Tibial nerve (tissue), 4 donors: ENCODE results near the gene WNT9B. TPM values are rescaled to one million over a fixed set of nuclear protein-coding genes. Genes with fewer than 3 reads are reported as not detected.

ENCODE experiments used
- DNase-seq, 2 donors: peaks; one replicate each; pipeline ENCODE4 v3.0.0-alpha.2; 2019; ENCODE audit warnings: low spot score in 2 of 2
- H3K27ac ChIP-seq, 4 donors: fragments of 200-600 bp; sonication (generic) in 3 of 4; one replicate each; pipeline ENCODE4 v1.5.1; 2017 to 2019; ENCODE audit warnings: mild to moderate bottlenecking in 1 of 4
- H3K27me3 ChIP-seq, 2 donors: fragments of 200-600 bp; sonication (generic) in 1 of 2; one replicate each; pipeline versions ENCODE4 v1.5.1 to v1.6.0; 2017 to 2019
- H3K36me3 ChIP-seq, 3 donors: fragments of 200-600 bp; sonication (generic); one replicate each; pipeline ENCODE4 v1.5.1; 2018 to 2019
- H3K4me1 ChIP-seq, 4 donors: fragments of 200-600 bp; sonication (generic) in 3 of 4; one replicate each; pipeline ENCODE4 v1.5.1; 2017 to 2019
- H3K4me3 ChIP-seq, 4 donors: fragments of 200-600 bp; sonication (generic) in 3 of 4; one replicate each; pipeline ENCODE4 v1.5.1; 2017 to 2019; ENCODE audit warnings: mild to moderate bottlenecking in 1 of 4, moderate library complexity in 1 of 4
- H3K9me3 ChIP-seq, 4 donors: fragments of 200-600 bp; sonication (generic) in 3 of 4; one replicate each; pipeline ENCODE4 v1.5.1; 2017 to 2019
- EP300 ChIP-seq, 2 donors: sonication (generic); formaldehyde crosslinking; IDR thresholded peaks; one replicate each; pipeline ENCODE4 v1.6.1; 2017; ENCODE audit warnings: antibody characterized with exemption in 2 of 2, mild to moderate bottlenecking in 1 of 2
- POLR2A ChIP-seq, 2 donors: fragments of 450-650 bp; IDR thresholded peaks; one replicate each; pipeline ENCODE4 v1.6.1; 2017; ENCODE audit warnings: antibody characterized with exemption in 2 of 2, mild to moderate bottlenecking in 2 of 2, moderate library complexity in 2 of 2
- WGBS, 2 donors: methylation state at CpG; one replicate each; pipeline ENCODE4 v1.1.5; 2018; 5-methylcytosine and 5-hydroxymethylcytosine counted together
- total RNA-seq, 4 donors: library from RNA; depleted of rRNA; stranded (reverse); fragments of >200 nt; gene quantifications; one replicate each; pipeline ENCODE4 v1.1.0, GENCODE V29; 2016
- TF ChIP-seq, protein P1 (sequence below), 5 experiments: fragments of 200-600 bp in 3 of 5; fragments of 450-650 bp in 2 of 5; sonication (generic) in 3 of 5; IDR thresholded peaks; one replicate each; pipeline ENCODE4 v1.5.1; 2016 to 2019; ENCODE audit warnings: antibody characterized with exemption in 5 of 5, mild to moderate bottlenecking in 3 of 5, moderate library complexity in 2 of 5

Gene WNT9B
- total RNA-seq, 4 donors from 2014 or later: 0.78 to 0.90 TPM; not detected in 2

DNA sequence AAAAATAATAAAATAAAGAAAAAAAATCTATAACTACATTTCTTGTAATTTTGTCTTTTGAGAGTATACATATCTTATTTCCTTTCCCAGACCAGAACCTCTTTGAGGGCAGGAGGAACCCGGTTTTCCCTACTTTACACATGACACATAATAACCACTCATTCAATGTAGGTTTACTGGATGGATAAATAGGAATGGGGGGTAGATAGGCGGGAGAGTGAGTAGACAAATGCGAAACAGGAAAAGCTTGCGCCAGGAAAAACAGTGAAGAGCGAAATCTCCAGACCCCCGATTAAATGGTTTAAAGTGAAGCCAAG lies 71.1 kb downstream of the WNT9B start:
- Histone ChIP-seq H3K4me3 (peak overlapping the region; percentile 61 to 90 (median 68)), H3K9me3 (no peaks in the 10 kb centered on the region), H3K27me3 (no peaks in the 10 kb centered on the region), H3K27ac (peak overlapping the region; percentile 78 to 97 (median 90)), H3K36me3 (no peaks in the 10 kb centered on the region), H3K4me1 (peaks cover 0 to 37% (median 18%) of the 10 kb centered on the region in 4 donors)
- TF ChIP-seq EP300 (IDR thresholded peaks at IDR 0.05) (no peak), POLR2A (IDR thresholded peaks at IDR 0.05) (no peak)
- TF ChIP-seq, protein P1, sequence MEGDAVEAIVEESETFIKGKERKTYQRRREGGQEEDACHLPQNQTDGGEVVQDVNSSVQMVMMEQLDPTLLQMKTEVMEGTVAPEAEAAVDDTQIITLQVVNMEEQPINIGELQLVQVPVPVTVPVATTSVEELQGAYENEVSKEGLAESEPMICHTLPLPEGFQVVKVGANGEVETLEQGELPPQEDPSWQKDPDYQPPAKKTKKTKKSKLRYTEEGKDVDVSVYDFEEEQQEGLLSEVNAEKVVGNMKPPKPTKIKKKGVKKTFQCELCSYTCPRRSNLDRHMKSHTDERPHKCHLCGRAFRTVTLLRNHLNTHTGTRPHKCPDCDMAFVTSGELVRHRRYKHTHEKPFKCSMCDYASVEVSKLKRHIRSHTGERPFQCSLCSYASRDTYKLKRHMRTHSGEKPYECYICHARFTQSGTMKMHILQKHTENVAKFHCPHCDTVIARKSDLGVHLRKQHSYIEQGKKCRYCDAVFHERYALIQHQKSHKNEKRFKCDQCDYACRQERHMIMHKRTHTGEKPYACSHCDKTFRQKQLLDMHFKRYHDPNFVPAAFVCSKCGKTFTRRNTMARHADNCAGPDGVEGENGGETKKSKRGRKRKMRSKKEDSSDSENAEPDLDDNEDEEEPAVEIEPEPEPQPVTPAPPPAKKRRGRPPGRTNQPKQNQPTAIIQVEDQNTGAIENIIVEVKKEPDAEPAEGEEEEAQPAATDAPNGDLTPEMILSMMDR (IDR thresholded peaks at IDR 0.05): no peak
- 0 to 1% methylated on average over 6 of the region's 6 CpGs for WGBS, 2 donors
- DNase-seq: no peak

DNA sequence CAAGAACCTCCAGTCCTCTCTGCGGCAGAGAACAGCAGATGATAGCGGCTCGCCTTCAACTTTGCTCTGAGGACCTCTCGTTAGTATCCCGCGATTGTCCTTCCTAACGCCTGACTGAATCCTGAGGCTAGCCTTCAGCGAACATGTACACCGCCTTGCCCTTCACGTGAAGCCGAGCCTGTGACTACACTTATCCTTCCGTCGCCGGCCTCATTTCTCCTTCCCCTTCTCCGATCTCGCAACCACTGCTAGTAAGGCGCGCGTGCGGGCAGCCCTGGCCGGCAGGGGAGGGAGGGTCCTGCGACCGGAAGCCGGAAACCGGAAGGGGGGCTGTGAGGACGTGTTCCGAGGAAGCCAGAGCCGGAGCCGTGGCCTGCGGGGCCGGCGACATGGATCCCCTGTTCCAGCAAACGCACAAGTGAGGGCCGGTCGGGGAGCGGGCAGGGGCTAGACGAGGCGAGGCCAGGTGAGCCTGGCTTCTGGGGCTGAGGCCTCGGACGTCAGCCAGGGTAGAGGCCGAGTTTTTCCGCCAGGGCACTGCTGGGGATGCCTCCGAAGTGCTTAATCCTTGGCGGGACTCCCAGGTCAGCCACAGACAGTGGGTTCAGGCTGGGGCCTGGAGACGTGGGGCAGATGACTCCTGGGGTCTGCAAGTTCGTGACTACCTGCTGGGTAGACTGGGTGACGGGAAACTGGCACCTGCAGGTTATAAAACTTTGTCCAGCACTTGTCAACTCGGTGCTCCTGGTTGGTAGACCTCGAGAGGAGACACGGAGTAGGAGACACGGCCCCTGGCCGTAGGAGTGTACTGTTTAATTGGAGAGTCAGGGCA lies 71.6 kb downstream of the WNT9B start, which contains the start of gene GOSR2:
Gene GOSR2, plus strand, starts transcription at position 357 of the 832 bp plus-strand sequence. Its CDS starts 33 bp downstream, at position 390.
- Histone ChIP-seq H3K4me1 (peaks cover 0 to 43% (median 18%) of the 10 kb centered on the region in 4 donors), H3K4me3 (peak within 1 kb of the TSS; percentile 61 to 90 (median 68)), H3K27ac (peak within 1 kb of the TSS; percentile 78 to 97 (median 90)), H3K27me3 (no peaks in the 10 kb centered on the region), H3K36me3 (no peaks in the 10 kb centered on the region), H3K9me3 (no peaks in the 10 kb centered on the region)
- peak; percentile 57 to 75 for DNase-seq
- TF ChIP-seq POLR2A (IDR thresholded peaks at IDR 0.05) (peak; percentile 50 to 62), EP300 (IDR thresholded peaks at IDR 0.05) (peak; percentile 47 to 90)
- TF ChIP-seq, protein P1 (IDR thresholded peaks at IDR 0.05): peak in 1 of 5 experiments; percentile 61
- 0 to 1% methylated on average over 44 to 52 of the region's 52 CpGs for WGBS, 2 donors

DNA sequence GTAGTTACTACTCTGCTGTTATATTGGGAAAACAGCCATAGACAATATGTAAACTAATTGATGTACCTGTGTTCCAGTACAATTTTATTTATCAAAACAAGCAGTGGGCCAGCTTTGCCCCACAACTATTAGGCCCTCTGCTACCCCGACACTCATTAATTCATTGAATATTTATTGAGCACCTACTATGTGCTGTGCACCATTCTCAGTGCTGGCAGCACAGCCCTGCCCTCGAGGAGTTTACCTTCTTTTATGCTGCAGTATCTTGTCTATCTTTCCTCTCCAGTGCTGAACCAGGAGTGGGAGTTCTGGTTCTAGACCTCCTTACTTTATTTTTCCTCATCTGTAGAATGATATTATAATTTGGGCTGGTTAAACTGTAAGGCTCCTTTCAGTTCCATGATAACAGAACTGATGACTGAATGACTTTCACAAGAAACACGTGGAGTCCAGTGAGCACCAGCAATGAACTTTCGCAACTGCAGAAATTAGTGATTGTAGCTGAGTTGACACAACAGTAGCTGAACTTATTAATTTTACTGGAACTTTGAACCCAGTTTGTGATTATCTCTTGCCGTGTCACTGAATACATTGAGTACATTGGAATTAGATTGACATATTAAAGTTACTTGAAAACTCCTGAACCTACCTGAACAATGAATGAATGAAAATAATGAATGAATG lies 73.9 kb downstream of the WNT9B start:
- Histone ChIP-seq H3K36me3 (peaks cover 0 to 16% (median 0%) of the 10 kb centered on the region in 3 donors), H3K9me3 (no peaks in the 10 kb centered on the region), H3K4me3 (no peak overlapping the region), H3K27ac (no peak overlapping the region), H3K4me1 (peaks cover 0 to 62% (median 20%) of the 10 kb centered on the region in 4 donors), H3K27me3 (no peaks in the 10 kb centered on the region)
- TF ChIP-seq, protein P1 (IDR thresholded peaks at IDR 0.05): no peak
- TF ChIP-seq POLR2A (IDR thresholded peaks at IDR 0.05): no peak
- TF ChIP-seq EP300 (IDR thresholded peaks at IDR 0.05): no peak
- WGBS, 2 donors: 82% methylated on average over 5 of the region's 5 CpGs
- no peak for DNase-seq

DNA sequence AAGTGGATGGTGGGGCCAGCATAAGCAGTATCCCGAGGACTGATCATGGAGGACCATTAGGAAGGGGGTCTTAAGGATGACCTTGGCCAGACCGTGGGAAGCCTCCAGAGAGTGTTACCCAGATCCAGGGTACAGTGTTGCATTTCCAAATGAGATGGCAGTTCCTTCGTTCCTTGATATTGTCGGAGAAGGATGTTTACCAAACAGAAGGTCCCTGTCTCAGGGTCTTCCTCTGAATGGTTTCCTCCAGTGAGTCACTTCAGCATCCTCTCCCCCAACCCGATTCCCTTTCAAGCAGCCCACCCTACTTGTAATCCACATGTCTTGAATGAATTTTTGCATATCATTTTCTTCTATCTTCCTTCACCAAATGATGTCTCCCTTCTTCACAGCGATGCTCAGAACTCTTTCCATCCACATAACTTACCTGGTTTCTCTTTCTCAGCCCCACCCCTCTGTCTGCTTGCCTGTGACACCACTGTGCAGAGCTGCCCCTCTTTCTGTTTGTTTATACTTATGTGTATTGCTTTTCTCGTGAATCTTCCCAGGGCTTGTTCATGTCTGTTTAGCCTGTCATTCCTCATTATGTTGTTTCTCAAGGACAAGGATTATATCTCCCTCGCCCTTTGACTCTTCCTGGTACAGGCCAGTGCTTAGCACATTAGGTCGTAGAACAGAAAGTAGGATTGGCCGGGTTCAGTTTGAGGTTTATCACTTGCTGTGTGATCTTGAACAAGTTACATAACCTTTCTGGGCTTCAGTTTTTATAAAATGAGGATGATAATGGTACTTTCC lies 77.3 kb downstream of the WNT9B start:
- TF ChIP-seq POLR2A (IDR thresholded peaks at IDR 0.05) (no peak), EP300 (IDR thresholded peaks at IDR 0.05) (no peak)
- TF ChIP-seq, protein P1 (IDR thresholded peaks at IDR 0.05): no peak
- Histone ChIP-seq H3K9me3 (no peaks in the 10 kb centered on the region), H3K27ac (peak overlapping the region in 1 of 4 donors; percentile 24), H3K4me1 (peaks cover 0 to 62% (median 18%) of the 10 kb centered on the region in 4 donors), H3K4me3 (no peak overlapping the region), H3K36me3 (peaks cover 6 to 50% (median 26%) of the 10 kb centered on the region in 3 donors), H3K27me3 (no peaks in the 10 kb centered on the region)
- 79 to 85% methylated on average over 10 of the region's 10 CpGs for WGBS, 2 donors
- DNase-seq: no peak
